ENCODE data around the gene FRMD5. TPM values are rescaled to one million over a fixed set of nuclear protein-coding genes. Genes with fewer than 3 reads are reported as not detected.

The FRMD5 gene
- total RNA-seq, 1 experiment from 2014 or later = 27.2 TPM

GRCh38 chr15:43968551-43968950 is 226.5 kb downstream of the FRMD5 start:
- ChIA-PET POLR2A (no interaction called here), RAD21 (ENCODE audit: low non-redundant PET in 1 of 2, low total read pairs in 2 of 2, uncharacterized antibody in 2 of 2, unreplicated experiment in 2 of 2) (no interaction called here), CTCF (no interaction called here)
- H3K27ac ChIP-seq (ENCODE audit: low read depth, low read length) = no peak overlapping the region
- TF ChIP-seq, protein P1, sequence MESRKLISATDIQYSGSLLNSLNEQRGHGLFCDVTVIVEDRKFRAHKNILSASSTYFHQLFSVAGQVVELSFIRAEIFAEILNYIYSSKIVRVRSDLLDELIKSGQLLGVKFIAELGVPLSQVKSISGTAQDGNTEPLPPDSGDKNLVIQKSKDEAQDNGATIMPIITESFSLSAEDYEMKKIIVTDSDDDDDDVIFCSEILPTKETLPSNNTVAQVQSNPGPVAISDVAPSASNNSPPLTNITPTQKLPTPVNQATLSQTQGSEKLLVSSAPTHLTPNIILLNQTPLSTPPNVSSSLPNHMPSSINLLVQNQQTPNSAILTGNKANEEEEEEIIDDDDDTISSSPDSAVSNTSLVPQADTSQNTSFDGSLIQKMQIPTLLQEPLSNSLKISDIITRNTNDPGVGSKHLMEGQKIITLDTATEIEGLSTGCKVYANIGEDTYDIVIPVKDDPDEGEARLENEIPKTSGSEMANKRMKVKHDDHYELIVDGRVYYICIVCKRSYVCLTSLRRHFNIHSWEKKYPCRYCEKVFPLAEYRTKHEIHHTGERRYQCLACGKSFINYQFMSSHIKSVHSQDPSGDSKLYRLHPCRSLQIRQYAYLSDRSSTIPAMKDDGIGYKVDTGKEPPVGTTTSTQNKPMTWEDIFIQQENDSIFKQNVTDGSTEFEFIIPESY (IDR thresholded peaks at IDR 0.05; ENCODE audit: extremely low read depth, insufficient replicate concordance, low read length) = no peak
- no peak for TF ChIP-seq EZH2 (IDR thresholded peaks at IDR 0.05)
- no peak for TF ChIP-seq POLR2A (IDR thresholded peaks at IDR 0.05; ENCODE audit: borderline replicate concordance, extremely low read depth, insufficient read depth, insufficient read length)
- TF ChIP-seq ELF1 (IDR thresholded peaks at IDR 0.05; ENCODE audit: borderline replicate concordance, low read depth) = no peak
- no peak for TF ChIP-seq TCF7L2 (IDR thresholded peaks at IDR 0.05; ENCODE audit: borderline replicate concordance, extremely low read depth, insufficient read depth, insufficient read length)
- TF ChIP-seq JUND (IDR thresholded peaks at IDR 0.05) = no peak
- TF ChIP-seq FOSL1 (IDR thresholded peaks at IDR 0.05; ENCODE audit: low read depth) = no peak
- TF ChIP-seq, protein P2, sequence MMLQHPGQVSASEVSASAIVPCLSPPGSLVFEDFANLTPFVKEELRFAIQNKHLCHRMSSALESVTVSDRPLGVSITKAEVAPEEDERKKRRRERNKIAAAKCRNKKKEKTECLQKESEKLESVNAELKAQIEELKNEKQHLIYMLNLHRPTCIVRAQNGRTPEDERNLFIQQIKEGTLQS (IDR thresholded peaks at IDR 0.05) = no peak
- TF ChIP-seq ZNF274 (IDR thresholded peaks at IDR 0.05; ENCODE audit: low read depth, low read length) = no peak
- no peak for TF ChIP-seq CBX3 (IDR thresholded peaks at IDR 0.05; ENCODE audit: low read depth)
- no peak for TF ChIP-seq RAD21 (IDR thresholded peaks at IDR 0.05; ENCODE audit: low read depth)
- no peaks in the 10 kb centered on the region for H3K36me3 ChIP-seq (ENCODE audit: control insufficient read depth in 1 of 2, insufficient read depth in 2 of 2, low read length in 2 of 2)
- ATAC-seq (no peak), DNase-seq (ENCODE audit: low read depth, low spot score) (no peak)
- H3K4me3 ChIP-seq (replicated peaks in 1 of 2; ENCODE audit: low read depth in 1 of 2, low read length in 2 of 2) = no peak overlapping the region
- H3K9me3 ChIP-seq (ENCODE audit: control insufficient read depth in 1 of 2, insufficient read depth in 1 of 2, low read depth in 1 of 2, low read length in 2 of 2) = no peaks in the 10 kb centered on the region
- H2AFZ ChIP-seq (ENCODE audit: low read depth, low read length, poor library complexity, severe bottlenecking) = no peak overlapping the region
- no peaks in the 10 kb centered on the region for H3K9me2 ChIP-seq (ENCODE audit: insufficient read depth)
- peaks cover 20% of the 10 kb centered on the region for H3K79me2 ChIP-seq (ENCODE audit: insufficient read depth, low read length)
- no peak overlapping the region for H3K9ac ChIP-seq (ENCODE audit: low read length)
- no peak overlapping the region for H3K4me2 ChIP-seq (ENCODE audit: low read length)
- H3K27me3 ChIP-seq (ENCODE audit: insufficient read depth, low read length) = no peaks in the 10 kb centered on the region
- no peaks in the 10 kb centered on the region for H3K4me1 ChIP-seq (ENCODE audit: control insufficient read depth in 1 of 2, insufficient read depth in 2 of 2, low read length in 2 of 2)
- no TSS peak for BruUV-seq (replicated peaks)
- H4K20me1 ChIP-seq (ENCODE audit: insufficient read depth) = no peaks in the 10 kb centered on the region
- intact Hi-C loops (cut with micrococcal nuclease) = no loop called here
